CD14-positive monocyte (primary cell): ENCODE data around the gene ZNF385D. TPM values are rescaled to one million over a fixed set of nuclear protein-coding genes. Genes with fewer than 3 reads are reported as not detected.

Source experiments
- DNase-seq, 3 donors: peaks; one replicate each; pipeline ENCODE4 v3.0.0-alpha.2; 2011 to 2022
- H2AFZ ChIP-seq: 2 replicates; pipeline ENCODE4 v1.6.0; 2012; ENCODE audit warnings: mild to moderate bottlenecking, low read depth, low read length, inconsistent platforms; ENCODE audit not compliant: insufficient read depth, poor library complexity, severe bottlenecking
- H3K27ac ChIP-seq, 2 donors: 1 replicate in 1 of 2; 2 replicates in 1 of 2; pipeline ENCODE4 v1.5.1; 2012 to 2013; ENCODE audit warnings: low read length in 2 of 2, control low read depth in 1 of 2, inconsistent platforms in 1 of 2, low read depth in 1 of 2, mild to moderate bottlenecking in 1 of 2
- H3K27me3 ChIP-seq, 2 donors: one replicate each; pipeline versions ENCODE4 v1.6.0 to v1.6.1; 2011 to 2013; ENCODE audit warnings: low read length in 2 of 2; ENCODE audit not compliant: control insufficient read depth in 2 of 2, insufficient read depth in 2 of 2
- H3K36me3 ChIP-seq, 2 donors: replicated peaks in 1 of 2; 1 replicate in 1 of 2; 2 replicates in 1 of 2; pipeline versions ENCODE4 v1.5.1 to v1.6.1; 2012 to 2013; ENCODE audit warnings: low read length in 2 of 2, control low read depth in 1 of 2, inconsistent platforms in 1 of 2, mild to moderate bottlenecking in 1 of 2; ENCODE audit not compliant: insufficient read depth in 2 of 2, control insufficient read depth in 1 of 2
- H3K4me1 ChIP-seq, 2 donors: 1 replicate in 1 of 2; 2 replicates in 1 of 2; pipeline versions ENCODE4 v1.5.1 to v1.6.1; 2012 to 2013; ENCODE audit warnings: low read length in 2 of 2, control low read depth in 1 of 2, inconsistent platforms in 1 of 2, mild to moderate bottlenecking in 1 of 2, moderate library complexity in 1 of 2; ENCODE audit not compliant: insufficient read depth in 2 of 2, control insufficient read depth in 1 of 2
- H3K4me2 ChIP-seq: replicated peaks from 2 replicates; pipeline ENCODE3; 2012; ENCODE audit warnings: low read length, moderate library complexity, mild to moderate bottlenecking; ENCODE audit not compliant: poor library complexity, severe bottlenecking; ENCODE audit errors: extremely low read depth
- H3K4me3 ChIP-seq, 3 experiments: fragments of 200-600 bp in 1 of 3; sonication (generic) in 1 of 3; replicated peaks in 1 of 3; 1 replicate in 2 of 3; 2 replicates in 1 of 3; pipeline ENCODE4 v1.5.1; 2011 to 2013; ENCODE audit warnings: low read length in 3 of 3, mild to moderate bottlenecking in 3 of 3, control low read depth in 2 of 3, low read depth in 2 of 3, inconsistent platforms in 1 of 3, moderate library complexity in 1 of 3
- H3K79me2 ChIP-seq: 2 replicates; pipeline ENCODE4 v1.6.0; 2012; ENCODE audit warnings: mild to moderate bottlenecking, control low read depth, inconsistent platforms, low read length, moderate library complexity; ENCODE audit not compliant: insufficient read depth
- H3K9ac ChIP-seq: 2 replicates; pipeline ENCODE4 v1.6.0; 2017; ENCODE audit warnings: low read length, mild to moderate bottlenecking; ENCODE audit not compliant: insufficient read depth, poor library complexity, severe bottlenecking
- H3K9me3 ChIP-seq, 2 donors: replicated peaks in 1 of 2; 1 replicate in 1 of 2; 2 replicates in 1 of 2; pipeline versions ENCODE4 v1.5.1 to v1.6.1; 2012 to 2013; ENCODE audit warnings: low read length in 2 of 2, control low read depth in 1 of 2; ENCODE audit not compliant: control insufficient read depth in 1 of 2, insufficient read depth in 1 of 2
- H4K20me1 ChIP-seq: 2 replicates; pipeline ENCODE4 v1.6.0; 2012; ENCODE audit warnings: mild to moderate bottlenecking, low read length, control low read depth, moderate library complexity; ENCODE audit not compliant: insufficient read depth
- H3K27ac Mint-ChIP-seq, 7 donors: one replicate each; pipeline ENCODE4 v1.8.0; 2020; ENCODE audit warnings: mild to moderate bottlenecking in 7 of 7, mixed read lengths in 7 of 7, moderate library complexity in 6 of 7, inconsistent platforms in 2 of 7
- H3K27me3 Mint-ChIP-seq, 3 donors: one replicate each; pipeline ENCODE4 v1.8.0; 2021 to 2022; ENCODE audit warnings: low read depth in 3 of 3, mild to moderate bottlenecking in 3 of 3, mixed read lengths in 3 of 3, moderate library complexity in 3 of 3, inconsistent platforms in 1 of 3
- H3K36me3 Mint-ChIP-seq, 2 donors: one replicate each; pipeline ENCODE4 v1.8.0; 2020; ENCODE audit warnings: mixed read lengths in 2 of 2, inconsistent platforms in 1 of 2, mild to moderate bottlenecking in 1 of 2
- H3K4me1 Mint-ChIP-seq: one replicate; pipeline ENCODE4 v1.8.0; 2020; ENCODE audit warnings: mild to moderate bottlenecking, mixed read lengths
- H3K4me3 Mint-ChIP-seq, 2 donors: one replicate each; pipeline ENCODE4 v1.8.0; 2020; ENCODE audit warnings: mild to moderate bottlenecking in 2 of 2, mixed read lengths in 2 of 2, moderate library complexity in 1 of 2
- H3K9me3 Mint-ChIP-seq, 7 donors: one replicate each; pipeline ENCODE4 v1.8.0; 2020 to 2022; ENCODE audit warnings: mixed read lengths in 7 of 7, mild to moderate bottlenecking in 6 of 7, moderate library complexity in 6 of 7, inconsistent platforms in 2 of 7
- CTCF ChIP-seq: fragments of 200-600 bp; IDR thresholded peaks from one replicate; pipeline ENCODE4 v1.8.0; 2022; ENCODE audit warnings: antibody characterized with exemption, mild to moderate bottlenecking
- WGBS: methylation state at CpG from one replicate; pipeline ENCODE4 v1.1.5; 2013; ENCODE audit warnings: missing lambda C conversion rate; ENCODE audit not compliant: insufficient coverage; 5-methylcytosine and 5-hydroxymethylcytosine counted together
- intact Hi-C, 2 donors: fragments of 100-400 bp; cut with micrococcal nuclease; formaldehyde crosslinking; loops; one replicate each; pipeline versions ENCODE4 v1.15.0 to v1.15.1; 2023
- polyA plus RNA-seq, 3 donors: library from polyadenylated mRNA; depleted of rRNA in 1 of 3; unstranded in 2 of 3; stranded (reverse) in 1 of 3; fragments of 300-500 nt in 2 of 3; fragments of >200 nt in 1 of 3; fragmentation: Illumina TruSeq in 2 of 3; gene quantifications; 1 replicate in 2 of 3; 2 replicates in 1 of 3; pipeline ENCODE4 v1.2.3, GENCODE V29; 2012 to 2021

The ZNF385D gene
- polyA plus RNA-seq, 3 donors = not detected

- Histone ChIP-seq H3K36me3 (no peaks in the 10 kb centered on the region), H3K27ac (no peak overlapping the region), H3K4me1 (no peaks in the 10 kb centered on the region), H3K9me3 (peaks cover 0 to 4% of the 10 kb centered on the region in 2 donors), H4K20me1 (no peaks in the 10 kb centered on the region), H3K79me2 (no peaks in the 10 kb centered on the region), H3K4me3 (no peak overlapping the region), H2AFZ (no peak overlapping the region), H3K4me2 (no peak overlapping the region), H3K27me3 (no peaks in the 10 kb centered on the region), H3K9ac (no peak overlapping the region)
- TF ChIP-seq CTCF = no peak
- no peaks in the 10 kb centered on the region for H3K36me3 Mint-ChIP-seq
- DNase-seq = no peak
- peaks cover 3 to 12% (median 5%) of the 10 kb centered on the region in 7 donors for H3K9me3 Mint-ChIP-seq
- WGBS = 100% methylated on average over 1 of the region's 2 CpGs
- peaks cover 0 to 2% (median 0%) of the 10 kb centered on the region in 3 donors for H3K27me3 Mint-ChIP-seq
- intact Hi-C loops = no loop called here
- H3K27ac Mint-ChIP-seq = no peak overlapping the region
- no peak overlapping the region for H3K4me3 Mint-ChIP-seq
- H3K4me1 Mint-ChIP-seq = no peaks in the 10 kb centered on the region
These were observed 15.0 kb upstream of the ZNF385D start for GRCh38 chr3:21766002-21766401.

- Mint-ChIP-seq H3K27ac (no peak overlapping the region), H3K9me3 (peaks cover 0 to 5% (median 0%) of the 10 kb centered on the region in 7 donors), H3K36me3 (no peaks in the 10 kb centered on the region), H3K4me1 (no peaks in the 10 kb centered on the region), H3K4me3 (no peak overlapping the region), H3K27me3 (peaks cover 3 to 10% (median 4%) of the 10 kb centered on the region in 3 donors)
- Histone ChIP-seq H3K36me3 (no peaks in the 10 kb centered on the region), H3K4me3 (no peak overlapping the region), H3K27ac (no peak overlapping the region), H2AFZ (no peak overlapping the region), H3K4me1 (no peaks in the 10 kb centered on the region), H3K27me3 (peaks cover 2 to 5% of the 10 kb centered on the region in 2 donors), H3K79me2 (no peaks in the 10 kb centered on the region), H3K9me3 (no peaks in the 10 kb centered on the region), H3K9ac (no peak overlapping the region), H3K4me2 (no peak overlapping the region), H4K20me1 (no peaks in the 10 kb centered on the region)
- intact Hi-C loops = no loop called here
- no peak for DNase-seq
- TF ChIP-seq CTCF = no peak
- WGBS = 80% methylated on average over 5 of the region's 5 CpGs
These were observed 4.9 kb upstream of the ZNF385D start for GRCh38 chr3:21755896-21756295.
